Activated T-helper 17 cell treated with anti-CD3 and anti-CD28 coated beads, Interleukin-2, amount 50 U/mL, for 72 hours (primary cell): ENCODE measurements around the gene SORCS3. TPM values are rescaled to one million over a fixed set of nuclear protein-coding genes. Genes with fewer than 3 reads are reported as not detected.
A peak's percentile ranks its signal among the peaks of the same experiment; 100 is the strongest.

ENCODE experiments used
- ATAC-seq: fragments of 150-1000 bp; cut with Tn5 transposase; replicated peaks from 2 replicates; pipeline ENCODE4 v1.10.0; 2021; ENCODE audit warnings: mild to moderate bottlenecking, moderate library complexity
- H3K27ac Mint-ChIP-seq: one replicate; pipeline ENCODE4 v1.8.0; 2022; ENCODE audit warnings: mixed read lengths
- H3K27me3 Mint-ChIP-seq: one replicate; pipeline ENCODE4 v1.8.0; 2022; ENCODE audit warnings: mixed read lengths
- H3K36me3 Mint-ChIP-seq: one replicate; pipeline ENCODE4 v1.8.0; 2022; ENCODE audit warnings: low read depth, mild to moderate bottlenecking, mixed read lengths
- H3K4me1 Mint-ChIP-seq: one replicate; pipeline ENCODE4 v1.8.0; 2022; ENCODE audit warnings: mixed read lengths
- H3K4me3 Mint-ChIP-seq: one replicate; pipeline ENCODE4 v1.8.0; 2022; ENCODE audit warnings: mild to moderate bottlenecking, mixed read lengths
- H3K9me3 Mint-ChIP-seq: one replicate; pipeline ENCODE4 v1.8.0; 2022; ENCODE audit warnings: mixed read lengths
- total RNA-seq, 2 donors: library from RNA; stranded (reverse); gene quantifications; one replicate each; pipeline ENCODE4 v1.2.3, GENCODE V29; 2022

SORCS3 gene
- total RNA-seq, 2 donors from 2014 or later, result not detected

DNA sequence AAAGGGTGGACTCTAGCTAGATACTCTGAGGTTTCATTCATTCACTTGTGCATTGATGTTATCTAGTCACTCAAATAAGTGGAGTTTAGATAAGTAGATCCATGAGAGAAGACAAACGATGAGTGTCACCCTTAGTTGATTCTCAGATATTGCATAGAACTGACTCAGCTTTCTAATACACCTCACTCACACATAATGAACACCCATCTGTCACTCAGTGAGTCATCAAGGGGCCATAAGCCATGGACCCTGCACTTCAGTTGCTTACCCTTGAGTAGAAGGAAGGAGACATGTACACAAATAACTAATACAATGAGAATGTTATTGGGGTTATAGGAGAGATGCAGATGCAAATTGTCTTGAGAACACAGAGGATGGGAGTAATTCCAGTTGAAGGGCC is 163.8 kb downstream of the SORCS3 start:
- Mint-ChIP-seq H3K27me3 (peaks cover 17% of the 10 kb centered on the region), H3K4me1 (no peaks in the 10 kb centered on the region), H3K27ac (no peak overlapping the region), H3K4me3 (no peak overlapping the region), H3K36me3 (no peaks in the 10 kb centered on the region), H3K9me3 (no peaks in the 10 kb centered on the region)
- ATAC-seq, result no peak

DNA sequence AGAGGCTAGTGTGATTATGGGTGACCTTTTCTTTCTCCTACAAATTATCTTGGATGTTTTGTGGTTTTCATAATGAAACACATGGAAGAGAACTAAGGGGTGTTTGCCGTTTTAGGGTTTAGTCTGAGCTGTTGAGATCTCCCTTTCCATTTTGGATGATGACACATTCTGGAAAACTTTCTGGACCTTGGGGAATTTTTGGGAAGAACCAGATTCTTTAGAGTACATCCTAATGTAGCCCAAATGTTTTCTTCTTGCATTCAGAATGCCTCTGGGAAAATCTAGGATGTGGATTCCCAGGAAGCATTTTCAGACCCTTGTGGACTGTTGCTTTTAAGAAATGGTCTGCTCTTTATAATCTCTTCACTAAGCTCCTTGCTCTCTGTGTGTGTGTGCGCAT is 165.7 kb downstream of the SORCS3 start:
- H3K4me3 Mint-ChIP-seq, result no peak overlapping the region
- no peaks in the 10 kb centered on the region for H3K4me1 Mint-ChIP-seq
- no peak for ATAC-seq
- no peaks in the 10 kb centered on the region for H3K9me3 Mint-ChIP-seq
- no peak overlapping the region for H3K27ac Mint-ChIP-seq
- peaks cover 17% of the 10 kb centered on the region for H3K27me3 Mint-ChIP-seq
- H3K36me3 Mint-ChIP-seq, result no peaks in the 10 kb centered on the region

DNA sequence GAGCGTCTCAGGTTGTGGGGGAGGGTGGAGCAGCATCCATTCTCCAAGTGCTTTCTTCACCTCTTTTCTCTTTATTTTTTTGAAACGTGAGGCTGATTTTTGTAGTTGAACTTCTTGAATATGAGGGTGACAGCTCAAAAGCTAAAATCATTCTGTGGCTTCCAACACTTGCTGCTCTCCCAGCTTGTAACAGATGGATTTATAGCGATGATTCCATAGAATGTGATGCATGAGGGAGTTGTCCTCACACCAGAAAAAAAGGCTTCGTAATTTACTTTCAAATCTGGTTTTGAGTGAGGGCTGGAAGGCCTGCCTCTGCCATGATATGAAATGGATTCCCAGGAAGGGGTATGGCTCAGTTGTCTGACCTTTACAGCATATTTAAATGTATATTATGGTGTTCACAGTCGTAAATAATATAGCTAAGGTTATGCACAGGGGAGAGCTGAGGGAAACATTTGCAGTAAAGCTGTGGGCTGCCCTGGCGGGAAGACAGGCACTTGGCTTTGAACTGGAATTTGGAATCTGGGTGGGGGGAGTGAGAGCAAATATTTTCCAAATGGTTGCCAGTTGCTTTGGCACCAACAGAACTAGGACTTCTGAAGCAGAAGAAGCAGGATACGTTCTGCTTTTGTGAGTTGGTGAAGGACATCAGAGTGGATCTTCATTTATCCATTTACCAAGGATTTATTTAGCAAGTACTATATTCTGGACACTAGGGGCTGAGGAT is 166.7 kb downstream of the SORCS3 start:
- no peaks in the 10 kb centered on the region for H3K36me3 Mint-ChIP-seq
- H3K27me3 Mint-ChIP-seq, result peaks cover 14% of the 10 kb centered on the region

DNA sequence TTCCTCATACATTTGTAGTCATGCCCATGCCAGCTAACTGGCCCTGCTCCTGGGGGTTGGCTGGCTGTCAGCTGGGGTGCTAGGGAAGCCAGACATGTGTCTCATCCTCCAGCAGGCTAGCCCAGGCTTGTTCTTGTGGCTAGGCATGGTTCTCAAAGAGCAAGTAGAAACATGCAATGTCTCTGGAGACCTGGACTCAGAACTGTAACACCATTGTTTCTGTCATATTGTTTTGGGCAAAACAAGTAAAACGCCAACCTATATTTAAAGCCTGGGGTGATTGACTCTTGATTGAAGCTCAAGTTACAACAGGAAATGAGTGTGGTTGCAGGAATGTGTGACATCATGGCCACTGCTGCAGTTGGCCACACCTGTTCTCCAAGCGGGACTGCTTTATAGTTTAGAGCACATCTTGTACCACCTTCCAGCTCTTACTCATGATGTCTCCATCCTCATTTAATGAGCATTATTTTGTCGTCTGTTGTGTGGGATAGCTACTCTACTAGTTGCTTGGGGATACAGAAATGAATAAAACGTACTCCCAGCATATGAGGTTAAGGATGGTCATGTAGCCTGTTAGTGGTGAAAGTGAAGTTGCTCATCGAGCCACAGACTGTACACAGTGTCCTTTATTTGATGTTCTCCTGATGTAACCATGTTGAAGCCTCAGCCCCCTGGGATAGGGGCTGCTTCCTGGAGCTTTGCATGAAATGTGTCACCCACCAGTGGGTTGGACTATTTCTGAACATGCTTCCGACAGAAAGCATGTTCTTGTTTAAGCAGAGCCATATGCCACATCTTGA is 168.4 kb downstream of the SORCS3 start:
- Mint-ChIP-seq H3K9me3 (no peaks in the 10 kb centered on the region), H3K4me1 (no peaks in the 10 kb centered on the region), H3K27ac (no peak overlapping the region), H3K4me3 (no peak overlapping the region), H3K36me3 (no peaks in the 10 kb centered on the region), H3K27me3 (peaks cover 18% of the 10 kb centered on the region)
- ATAC-seq, result no peak

More for the DNA sequence above, 166.7 kb downstream of the SORCS3 start:
- Mint-ChIP-seq H3K27ac (no peak overlapping the region), H3K9me3 (no peaks in the 10 kb centered on the region), H3K4me3 (no peak overlapping the region), H3K4me1 (no peaks in the 10 kb centered on the region)
- ATAC-seq, result no peak

DNA sequence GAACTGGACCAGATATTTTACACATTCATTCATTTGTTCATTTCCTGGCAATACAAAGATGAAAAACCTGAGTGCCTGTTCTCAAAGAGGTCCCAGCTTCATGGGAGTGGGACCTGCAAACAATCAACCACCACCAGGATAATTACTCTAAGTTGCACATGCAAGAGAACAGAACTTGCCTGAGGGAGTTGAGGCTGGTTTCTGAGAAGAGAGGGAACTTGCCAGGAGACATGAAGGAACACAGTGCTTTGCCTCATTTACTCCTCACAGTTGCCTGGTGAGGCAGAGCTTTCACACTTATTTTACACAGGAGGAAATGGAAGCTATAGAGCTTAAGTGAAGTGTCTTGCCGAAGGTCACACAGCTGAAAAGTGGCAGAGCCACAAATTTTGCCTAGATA is 170.1 kb downstream of the SORCS3 start:
- no peaks in the 10 kb centered on the region for H3K4me1 Mint-ChIP-seq
- ATAC-seq, result no peak
- H3K9me3 Mint-ChIP-seq, result no peaks in the 10 kb centered on the region
- peaks cover 12% of the 10 kb centered on the region for H3K27me3 Mint-ChIP-seq
- H3K36me3 Mint-ChIP-seq, result no peaks in the 10 kb centered on the region
- H3K4me3 Mint-ChIP-seq, result no peak overlapping the region
- no peak overlapping the region for H3K27ac Mint-ChIP-seq

DNA sequence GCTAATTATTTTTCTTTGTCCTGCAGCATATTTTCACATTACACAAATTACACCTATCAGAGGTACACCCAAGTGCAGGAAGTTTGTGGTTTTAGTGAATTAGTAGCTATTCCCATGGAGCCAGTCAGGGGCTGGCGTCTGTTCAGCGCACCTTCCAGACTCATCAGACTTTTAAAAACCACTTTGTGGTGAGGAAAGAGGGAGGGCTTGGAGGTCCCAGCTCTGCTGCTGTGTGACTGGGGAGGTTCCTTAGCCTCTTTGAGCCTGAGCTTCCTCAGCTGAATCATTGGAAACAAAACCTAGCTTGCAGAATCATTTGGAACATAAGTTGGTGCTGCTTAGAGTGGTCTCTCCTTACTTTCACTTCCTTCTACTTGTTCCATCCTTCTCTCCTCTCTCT is 175.4 kb downstream of the SORCS3 start:
- ATAC-seq, result no peak
- H3K4me3 Mint-ChIP-seq, result no peak overlapping the region
- H3K27ac Mint-ChIP-seq, result no peak overlapping the region
- no peaks in the 10 kb centered on the region for H3K9me3 Mint-ChIP-seq
- no peaks in the 10 kb centered on the region for H3K36me3 Mint-ChIP-seq
- H3K4me1 Mint-ChIP-seq, result no peaks in the 10 kb centered on the region
- H3K27me3 Mint-ChIP-seq, result peaks cover 16% of the 10 kb centered on the region

DNA sequence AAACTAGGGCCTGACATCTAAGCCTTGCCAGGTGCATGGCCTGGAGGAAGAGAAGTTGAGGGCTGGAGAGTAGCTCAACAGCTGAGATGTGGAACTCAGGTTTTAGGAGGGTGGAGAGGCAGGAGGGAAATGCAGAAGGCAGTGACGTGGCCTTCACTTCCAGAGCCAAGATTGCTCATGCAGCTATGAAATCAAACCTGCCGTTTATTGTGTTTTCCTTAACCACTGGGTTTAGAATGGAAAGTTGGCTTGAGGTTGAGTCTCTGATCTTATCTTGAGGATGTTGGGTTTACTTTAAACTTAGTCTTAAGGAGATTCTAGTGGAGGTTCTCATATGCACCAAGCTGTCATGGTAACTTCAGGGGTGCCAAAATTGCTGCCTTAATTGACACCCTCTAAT is 178.6 kb downstream of the SORCS3 start:
- Mint-ChIP-seq H3K36me3 (no peaks in the 10 kb centered on the region), H3K4me1 (no peaks in the 10 kb centered on the region), H3K27ac (no peak overlapping the region), H3K27me3 (peaks cover 20% of the 10 kb centered on the region), H3K9me3 (peaks cover 5% of the 10 kb centered on the region), H3K4me3 (no peak overlapping the region)
- ATAC-seq, result no peak

DNA sequence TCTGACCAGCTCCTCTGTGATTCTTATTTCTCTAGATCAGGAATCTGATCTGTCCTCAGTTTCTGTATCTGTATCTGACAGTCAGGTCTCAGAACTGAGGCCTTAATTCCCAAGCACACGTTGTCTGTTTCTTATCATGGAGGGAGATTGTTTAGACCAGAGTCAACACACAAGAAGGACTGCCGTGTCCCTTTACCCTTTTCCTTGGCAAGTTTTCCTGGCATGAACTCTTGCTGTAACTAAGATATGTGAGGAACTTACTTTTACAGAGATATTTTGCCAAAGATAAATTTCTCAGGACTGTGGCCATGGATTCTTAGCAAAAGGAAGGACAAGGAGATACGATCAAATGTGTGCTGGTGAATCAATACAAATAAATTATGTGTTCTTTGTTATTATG is 181.0 kb downstream of the SORCS3 start:
- H3K4me3 Mint-ChIP-seq, result no peak overlapping the region
- H3K27me3 Mint-ChIP-seq, result peaks cover 20% of the 10 kb centered on the region
- no peak for ATAC-seq
- peaks cover 8% of the 10 kb centered on the region for H3K9me3 Mint-ChIP-seq
- H3K4me1 Mint-ChIP-seq, result no peaks in the 10 kb centered on the region
- no peak overlapping the region for H3K27ac Mint-ChIP-seq
- no peaks in the 10 kb centered on the region for H3K36me3 Mint-ChIP-seq

DNA sequence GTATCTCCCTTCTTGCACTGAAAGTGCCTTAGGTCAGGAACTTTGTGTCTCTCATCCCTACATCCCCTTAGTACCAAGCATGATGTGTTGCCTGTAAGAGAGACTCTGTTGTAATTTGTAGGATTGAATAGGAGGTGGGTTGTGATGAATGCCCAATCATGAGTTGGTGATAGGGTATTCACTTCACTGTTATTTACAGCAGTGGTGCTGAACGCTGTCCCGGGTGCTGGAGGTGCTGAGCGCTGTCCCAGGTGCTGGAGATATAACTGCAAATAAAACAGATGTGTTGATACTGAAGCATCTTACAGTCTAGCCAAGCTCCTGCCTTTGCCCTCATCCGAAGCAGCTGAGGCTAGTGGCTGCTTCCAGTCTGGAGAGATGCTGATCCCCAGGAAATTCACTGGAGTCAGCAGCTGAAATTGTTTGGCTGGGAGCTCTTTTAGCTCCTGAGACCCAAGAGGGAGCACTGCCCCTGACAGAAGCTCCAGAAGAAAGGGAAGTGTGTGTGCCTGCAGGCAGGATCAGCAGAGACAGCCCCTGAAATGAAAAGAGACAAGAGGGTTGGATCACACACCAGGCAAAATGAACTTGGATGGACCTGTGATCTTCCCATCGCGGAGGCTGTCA is 183.4 kb downstream of the SORCS3 start:
- Mint-ChIP-seq H3K4me1 (no peaks in the 10 kb centered on the region), H3K4me3 (no peak overlapping the region), H3K9me3 (peaks cover 8% of the 10 kb centered on the region), H3K27me3 (peaks cover 7% of the 10 kb centered on the region), H3K27ac (no peak overlapping the region), H3K36me3 (no peaks in the 10 kb centered on the region)
- no peak for ATAC-seq

DNA sequence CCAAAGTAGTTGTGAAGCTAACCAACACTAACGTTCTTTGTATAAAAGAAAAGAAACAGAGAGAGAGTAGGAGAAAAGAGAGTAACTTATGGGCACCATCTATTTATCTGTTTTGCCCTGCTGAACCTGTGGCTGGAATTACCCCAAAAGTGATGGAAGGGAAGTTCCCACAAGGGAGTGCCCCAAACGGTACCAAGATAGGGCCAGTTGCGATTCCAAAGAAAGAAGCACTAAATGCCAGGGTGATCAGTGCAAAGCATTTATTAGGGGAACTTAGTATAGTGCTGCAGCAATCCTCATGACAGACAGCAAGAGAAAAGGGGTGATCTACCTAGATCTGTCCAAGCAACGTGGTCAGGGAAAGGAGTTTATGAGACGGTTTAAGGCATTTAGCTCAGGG is 190.2 kb downstream of the SORCS3 start:
- Mint-ChIP-seq H3K4me3 (no peak overlapping the region), H3K4me1 (no peaks in the 10 kb centered on the region), H3K9me3 (peaks cover 3% of the 10 kb centered on the region), H3K27me3 (peaks cover 9% of the 10 kb centered on the region), H3K27ac (no peak overlapping the region), H3K36me3 (no peaks in the 10 kb centered on the region)
- ATAC-seq, result no peak

DNA sequence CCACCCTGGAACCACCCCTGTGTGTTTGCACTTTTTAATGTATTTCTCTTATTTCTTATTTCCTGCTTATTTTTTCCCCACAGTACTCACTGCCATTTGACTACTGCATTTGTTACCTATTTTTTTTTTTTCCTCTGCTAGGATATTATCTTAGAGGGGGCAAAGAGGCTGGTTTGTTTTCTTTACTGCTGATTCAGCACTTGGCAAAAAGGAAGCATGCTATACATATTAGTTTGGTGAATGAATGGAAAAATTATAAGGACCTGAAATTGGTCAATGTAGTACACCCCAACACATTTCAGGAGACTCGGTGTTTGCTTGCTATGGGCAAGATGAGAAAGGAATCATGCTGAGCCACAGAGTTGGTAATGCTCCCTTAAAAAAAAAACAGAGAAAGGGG is 193.5 kb downstream of the SORCS3 start:
- Mint-ChIP-seq H3K27me3 (peaks cover 12% of the 10 kb centered on the region), H3K9me3 (no peaks in the 10 kb centered on the region), H3K4me3 (no peak overlapping the region), H3K27ac (no peak overlapping the region), H3K36me3 (no peaks in the 10 kb centered on the region), H3K4me1 (no peaks in the 10 kb centered on the region)
- no peak for ATAC-seq

DNA sequence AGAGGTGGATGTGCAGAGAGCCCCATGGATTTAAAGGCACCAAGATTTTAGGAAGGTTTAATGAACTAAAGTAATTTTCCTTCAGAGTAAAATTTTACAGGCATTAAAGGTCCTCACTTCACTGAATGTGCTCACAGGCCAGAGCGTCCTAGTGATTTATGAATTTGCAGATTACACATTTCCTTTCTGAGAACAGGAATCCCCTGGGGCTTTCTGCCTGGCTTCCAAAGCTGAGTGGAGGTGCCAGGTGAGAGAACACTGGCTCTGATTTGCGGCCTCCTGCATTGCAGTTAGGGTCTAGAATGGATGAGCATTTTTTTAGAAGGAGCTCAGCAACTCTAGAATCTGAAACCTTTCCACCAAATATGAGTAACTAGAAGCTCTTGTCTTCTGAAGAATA is 194.3 kb downstream of the SORCS3 start:
- no peaks in the 10 kb centered on the region for H3K4me1 Mint-ChIP-seq
- no peaks in the 10 kb centered on the region for H3K36me3 Mint-ChIP-seq
- no peak overlapping the region for H3K4me3 Mint-ChIP-seq
- H3K27me3 Mint-ChIP-seq, result peaks cover 12% of the 10 kb centered on the region
- no peak for ATAC-seq
- H3K9me3 Mint-ChIP-seq, result no peaks in the 10 kb centered on the region
- H3K27ac Mint-ChIP-seq, result no peak overlapping the region

DNA sequence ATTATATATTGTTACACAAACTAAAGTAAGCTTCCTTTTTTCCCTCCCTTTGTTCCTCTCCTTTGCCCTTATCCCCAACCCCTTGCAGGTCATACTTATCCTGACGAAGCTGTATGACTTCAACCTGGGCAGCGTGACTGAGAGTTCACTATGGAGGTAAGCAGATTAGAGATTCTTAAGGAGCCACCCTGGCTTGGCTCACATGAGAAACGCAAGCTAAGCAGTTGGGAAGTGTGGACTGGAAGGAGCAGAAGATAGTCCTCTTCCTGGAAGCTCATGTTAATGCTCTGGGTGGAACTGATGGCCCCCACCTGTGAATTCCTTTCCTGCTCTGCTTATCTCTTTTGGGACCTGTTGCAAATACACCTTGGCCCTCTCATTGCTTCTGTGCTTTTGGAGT is 201.6 kb downstream of the SORCS3 start:
- Mint-ChIP-seq H3K36me3 (no peaks in the 10 kb centered on the region), H3K4me3 (no peak overlapping the region), H3K4me1 (no peaks in the 10 kb centered on the region), H3K9me3 (no peaks in the 10 kb centered on the region), H3K27ac (no peak overlapping the region), H3K27me3 (no peaks in the 10 kb centered on the region)
- no peak for ATAC-seq

DNA sequence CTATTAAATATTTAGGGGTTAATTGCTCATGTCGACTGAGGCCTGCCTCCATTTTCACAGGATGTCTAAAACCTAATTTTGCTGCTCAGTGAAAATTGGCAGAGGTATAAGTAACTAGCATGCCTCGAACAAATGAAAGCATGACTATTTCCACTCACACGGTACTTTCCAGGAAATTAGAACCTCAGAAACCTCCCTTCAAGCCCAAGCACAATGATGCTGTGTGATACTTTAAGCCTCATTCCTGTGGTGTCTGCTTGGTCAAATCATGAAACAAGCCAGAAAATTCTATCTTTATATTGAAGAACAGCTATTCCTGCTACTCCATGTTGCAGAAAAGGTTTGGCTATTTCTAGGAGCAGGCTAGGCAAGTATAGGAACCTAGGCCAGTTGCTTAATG is 203.0 kb downstream of the SORCS3 start:
- Mint-ChIP-seq H3K27ac (no peak overlapping the region), H3K4me3 (no peak overlapping the region), H3K9me3 (no peaks in the 10 kb centered on the region), H3K36me3 (no peaks in the 10 kb centered on the region), H3K4me1 (no peaks in the 10 kb centered on the region), H3K27me3 (no peaks in the 10 kb centered on the region)
- peak; percentile 19 for ATAC-seq

DNA sequence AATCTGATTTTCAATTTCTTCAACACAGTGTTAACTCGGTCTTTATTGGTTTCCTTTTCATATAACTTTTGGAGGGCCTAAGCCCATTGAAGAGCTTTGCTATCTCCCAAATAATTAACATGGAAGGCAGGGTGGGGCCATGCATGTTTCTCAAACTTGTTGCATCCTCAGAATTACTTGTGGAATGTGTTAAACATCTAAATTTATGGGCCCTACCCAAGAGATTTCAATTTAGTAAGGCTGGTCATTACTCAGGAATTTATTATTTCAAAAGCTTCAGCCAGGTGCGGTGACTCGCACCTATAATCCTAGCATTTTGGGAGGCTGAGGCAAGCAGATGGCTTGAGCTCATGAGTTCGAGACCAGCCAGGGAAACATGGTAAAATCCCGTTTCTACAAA is 208.9 kb downstream of the SORCS3 start:
- Mint-ChIP-seq H3K27me3 (no peaks in the 10 kb centered on the region), H3K4me3 (no peak overlapping the region), H3K9me3 (no peaks in the 10 kb centered on the region), H3K36me3 (no peaks in the 10 kb centered on the region), H3K27ac (no peak overlapping the region), H3K4me1 (no peaks in the 10 kb centered on the region)
- ATAC-seq, result no peak
